ENCODE measurements around the gene PPARG.

- no peak for TF ChIP-seq ZNF274 (IDR thresholded peaks at IDR 0.05; ENCODE audit: low read depth, low read length)
- no peak for TF ChIP-seq SUZ12 (IDR thresholded peaks at IDR 0.05; ENCODE audit: extremely low read depth, insufficient read depth, insufficient read length)
These were observed 53.3 kb downstream of the PPARG start for GRCh38 chr3:12342151-12342550.
